ENCODE measurements around the gene FMNL2. TPM values are rescaled to one million over a fixed set of nuclear protein-coding genes. Genes with fewer than 3 reads are reported as not detected.

Gene FMNL2
- total and polyA plus RNA-seq, 11 donors: 4.7 to 19.4 (median 5.5) TPM

DNA sequence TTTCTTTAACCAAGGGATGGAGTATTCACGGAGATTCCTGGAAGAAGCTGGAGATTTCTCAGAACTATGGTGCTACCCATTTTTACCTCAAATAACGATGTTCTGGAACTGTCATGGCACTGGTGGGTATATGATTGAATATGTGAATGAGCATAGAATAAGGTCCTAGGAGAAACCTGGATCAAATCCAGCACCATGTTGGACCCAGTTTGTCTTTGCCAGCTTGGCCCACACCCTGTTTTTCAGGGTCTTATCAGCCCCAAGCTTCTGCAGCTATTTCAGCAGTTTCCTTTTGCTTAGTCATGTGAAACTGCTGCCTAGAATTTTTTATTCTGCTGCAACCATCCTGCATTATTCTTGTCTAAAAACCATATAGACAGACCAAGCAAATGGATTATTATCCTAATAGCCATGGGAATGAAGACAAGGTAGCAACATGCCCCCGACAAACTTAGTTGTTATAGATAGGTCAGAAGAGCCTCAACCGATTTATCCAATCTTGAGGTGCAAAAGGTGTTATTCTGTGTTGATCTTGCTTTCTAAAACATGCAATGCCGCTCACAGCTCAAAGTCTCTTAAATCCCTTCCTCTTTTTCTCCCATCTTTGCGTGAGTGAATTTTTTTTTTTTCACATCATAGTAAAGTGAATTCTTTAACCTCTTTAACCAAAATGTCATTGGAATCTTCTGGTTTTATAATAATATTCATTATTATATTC, 248.7 kb downstream of the FMNL2 start:
- intact Hi-C loops (cut with DNase I): no loop called here
- DNase-seq (no peak), ATAC-seq (no peak)
- TF ChIP-seq, protein P1, sequence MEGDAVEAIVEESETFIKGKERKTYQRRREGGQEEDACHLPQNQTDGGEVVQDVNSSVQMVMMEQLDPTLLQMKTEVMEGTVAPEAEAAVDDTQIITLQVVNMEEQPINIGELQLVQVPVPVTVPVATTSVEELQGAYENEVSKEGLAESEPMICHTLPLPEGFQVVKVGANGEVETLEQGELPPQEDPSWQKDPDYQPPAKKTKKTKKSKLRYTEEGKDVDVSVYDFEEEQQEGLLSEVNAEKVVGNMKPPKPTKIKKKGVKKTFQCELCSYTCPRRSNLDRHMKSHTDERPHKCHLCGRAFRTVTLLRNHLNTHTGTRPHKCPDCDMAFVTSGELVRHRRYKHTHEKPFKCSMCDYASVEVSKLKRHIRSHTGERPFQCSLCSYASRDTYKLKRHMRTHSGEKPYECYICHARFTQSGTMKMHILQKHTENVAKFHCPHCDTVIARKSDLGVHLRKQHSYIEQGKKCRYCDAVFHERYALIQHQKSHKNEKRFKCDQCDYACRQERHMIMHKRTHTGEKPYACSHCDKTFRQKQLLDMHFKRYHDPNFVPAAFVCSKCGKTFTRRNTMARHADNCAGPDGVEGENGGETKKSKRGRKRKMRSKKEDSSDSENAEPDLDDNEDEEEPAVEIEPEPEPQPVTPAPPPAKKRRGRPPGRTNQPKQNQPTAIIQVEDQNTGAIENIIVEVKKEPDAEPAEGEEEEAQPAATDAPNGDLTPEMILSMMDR (IDR thresholded peaks at IDR 0.05): no peak
- no peak for TF ChIP-seq POLR2A (IDR thresholded peaks at IDR 0.05)
- Histone ChIP-seq H3K27ac (no peak overlapping the region), H3K27me3 (no peaks in the 10 kb centered on the region), H3K36me3 (peaks cover 0 to 7% (median 0%) of the 10 kb centered on the region in 9 donors), H3K4me1 (peaks cover 0 to 14% (median 6%) of the 10 kb centered on the region in 12 donors), H3K9me3 (no peaks in the 10 kb centered on the region), H3K4me3 (no peak overlapping the region)
- WGBS, 4 donors: 86 to 96% (median 90%) methylated on average over 6 of the region's 6 CpGs

GRCh38 chr2:152584301-152584700, 249.3 kb downstream of the FMNL2 start:
- ATAC-seq (peak in 1 of 4 donors; percentile 54), DNase-seq (no peak)
- intact Hi-C loops (cut with DNase I): no loop called here
- Histone ChIP-seq H3K36me3 (peaks cover 0 to 7% (median 0%) of the 10 kb centered on the region in 9 donors), H3K27me3 (no peaks in the 10 kb centered on the region), H3K27ac (no peak overlapping the region), H3K4me1 (peaks cover 0 to 14% (median 6%) of the 10 kb centered on the region in 12 donors), H3K4me3 (no peak overlapping the region), H3K9me3 (no peaks in the 10 kb centered on the region)
- no peak for TF ChIP-seq POLR2A (IDR thresholded peaks at IDR 0.05)
- TF ChIP-seq, protein P1 (IDR thresholded peaks at IDR 0.05): no peak
- 69 to 81% (median 77%) methylated on average over 3 of the region's 3 CpGs for WGBS, 4 donors

DNA sequence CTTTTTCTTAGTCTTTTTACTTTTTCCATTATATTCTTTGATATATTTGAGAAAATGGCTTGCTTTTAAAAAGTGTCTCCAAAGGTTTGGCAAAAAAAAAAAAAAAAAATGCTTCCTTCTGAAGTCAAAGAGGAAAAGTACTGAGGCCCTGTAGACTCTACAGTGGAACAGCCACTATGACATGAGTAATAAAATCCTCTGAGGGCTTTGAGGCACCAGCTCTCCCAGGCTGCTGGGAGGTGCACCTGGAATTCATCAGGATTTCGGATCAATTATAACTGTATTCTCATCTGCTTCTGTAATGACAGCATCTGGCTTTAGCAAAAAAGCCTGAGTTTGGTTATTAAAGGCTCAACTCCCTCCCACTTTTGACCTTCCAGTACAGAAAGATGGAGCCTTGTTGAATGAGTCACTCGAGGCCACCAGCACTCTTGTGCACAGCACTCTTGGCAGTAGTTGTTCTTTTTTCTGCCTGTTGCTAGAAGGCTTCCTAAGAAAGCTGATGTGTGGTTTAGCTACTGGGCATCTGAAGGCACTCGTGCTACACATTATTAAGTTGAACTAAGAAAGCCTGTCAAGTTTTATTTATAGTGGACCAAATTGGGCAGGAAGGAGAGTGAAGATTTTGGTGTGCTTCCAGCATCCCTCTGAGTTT, 251.0 kb downstream of the FMNL2 start:
- Histone ChIP-seq H3K27ac (no peak overlapping the region), H3K36me3 (peaks cover 0 to 13% (median 0%) of the 10 kb centered on the region in 9 donors), H3K9me3 (no peaks in the 10 kb centered on the region), H3K4me1 (peaks cover 0 to 14% (median 6%) of the 10 kb centered on the region in 12 donors), H3K27me3 (no peaks in the 10 kb centered on the region), H3K4me3 (no peak overlapping the region)
- 60 to 73% (median 64%) methylated on average over 3 of the region's 3 CpGs for WGBS, 4 donors
- DNase-seq: peak in 1 of 5 donors; percentile 42
- intact Hi-C loops (cut with DNase I): no loop called here
- TF ChIP-seq, protein P1 (IDR thresholded peaks at IDR 0.05): no peak
- no peak for TF ChIP-seq POLR2A (IDR thresholded peaks at IDR 0.05)
- peak in 3 of 4 donors; percentile 57 to 94 (median 85) for ATAC-seq

GRCh38 chr2:152587187-152587947, 252.4 kb downstream of the FMNL2 start:
- TF ChIP-seq, protein P1 (IDR thresholded peaks at IDR 0.05): no peak
- TF ChIP-seq POLR2A (IDR thresholded peaks at IDR 0.05): no peak
- Histone ChIP-seq H3K27ac (no peak overlapping the region), H3K9me3 (no peaks in the 10 kb centered on the region), H3K36me3 (peaks cover 0 to 14% (median 0%) of the 10 kb centered on the region in 9 donors), H3K27me3 (no peaks in the 10 kb centered on the region), H3K4me3 (no peak overlapping the region), H3K4me1 (peaks cover 0 to 14% (median 6%) of the 10 kb centered on the region in 12 donors)
- intact Hi-C loops (cut with DNase I): no loop called here
- no peak for ATAC-seq
- 81 to 93% (median 88%) methylated on average over 7 of the region's 7 CpGs for WGBS, 4 donors
- no peak for DNase-seq

All from heart left ventricle (tissue), 16 donors.